GM12878 (cell line): Measurements from ENCODE around the gene ZNF860. TPM values are rescaled to one million over a fixed set of nuclear protein-coding genes. Genes with fewer than 3 reads are reported as not detected.

ENCODE experiments used
- ATAC-seq: fragments of 200-7000 bp; cut with Tn5 transposase; 3 replicates; pipeline ENCODE4 v1.9.1; 2020; ENCODE audit warnings: mild to moderate bottlenecking, moderate library complexity
- BruUV-seq: library from RNA; stranded (reverse); fragments of 400-500 nt; replicated peaks from 2 replicates; lab custom pipeline; 2021; lab: Mats Ljungman, UMichigan
- CTCF ChIA-PET: fragments of 300-600 bp; sonication (Branson Sonifier 250); formaldehyde crosslinking; extraction: SDS; loops from one replicate; lab custom pipeline; 2021; ENCODE audit warnings: inconsistent platforms; lab: Yijun Ruan, JAX
- POLR2A ChIA-PET: fragments of 350-600 bp; formaldehyde crosslinking; extraction: SDS; loops from one replicate; lab custom pipeline; 2021; ENCODE audit warnings: inconsistent platforms; lab: Charles Lee
- RAD21 ChIA-PET: fragments of 300-600 bp; sonication (Branson Sonifier 250); formaldehyde crosslinking; loops from one replicate; lab custom pipeline; 2023; ENCODE audit warnings: antibody characterized with exemption; ENCODE audit not compliant: unreplicated experiment; lab: Charles Lee
- SMC1A ChIA-PET: fragments of 300-600 bp; sonication (Branson Sonifier 250); formaldehyde crosslinking; loops from one replicate; lab custom pipeline; 2023; ENCODE audit not compliant: unreplicated experiment, uncharacterized antibody; lab: Charles Lee
- DNase-seq: peaks from one replicate; pipeline ENCODE4 v3.0.0-alpha.2; 2011; ENCODE audit warnings: low read depth, low spot score
- FAIRE-seq: peaks from 3 replicates; lab custom pipeline; 2011; peaks lifted over from hg19 to GRCh38; lab: Jason Lieb, UNC
- H2AFZ ChIP-seq: 2 replicates; pipeline ENCODE4 v1.6.0; 2011; ENCODE audit warnings: low read depth, low read length, control low read depth; ENCODE audit not compliant: control insufficient read depth
- H3K27ac ChIP-seq: 2 replicates; pipeline ENCODE4 v1.5.1; 2011; ENCODE audit warnings: control low read depth; ENCODE audit not compliant: control insufficient read depth, insufficient read depth
- H3K27me3 ChIP-seq, 2 experiments: replicated peaks in 1 of 2; 2 replicates each; pipeline versions ENCODE4 v1.6.0 to v1.6.1; 2011; ENCODE audit warnings: low read length in 1 of 2; ENCODE audit not compliant: control insufficient read depth in 2 of 2, insufficient read depth in 2 of 2
- H3K36me3 ChIP-seq, 2 experiments: 2 replicates each; pipeline ENCODE4 v1.5.1; 2011; ENCODE audit warnings: low read length in 1 of 2; ENCODE audit not compliant: control insufficient read depth in 2 of 2, insufficient read depth in 2 of 2
- H3K4me1 ChIP-seq: 2 replicates; pipeline ENCODE4 v1.6.1; 2011; ENCODE audit warnings: mild to moderate bottlenecking, low read length, moderate library complexity, mixed read lengths; ENCODE audit not compliant: control insufficient read depth, insufficient read depth
- H3K4me2 ChIP-seq: 2 replicates; pipeline ENCODE4 v1.6.0; 2011; ENCODE audit warnings: control low read depth; ENCODE audit not compliant: control insufficient read depth, insufficient read depth
- H3K4me3 ChIP-seq: fragments of 200-600 bp; sonication (generic); 2 replicates; pipeline ENCODE4 v1.5.1; 2016
- H3K79me2 ChIP-seq: 2 replicates; pipeline ENCODE4 v1.6.0; 2011; ENCODE audit warnings: low read length; ENCODE audit not compliant: control insufficient read depth, insufficient read depth
- H3K9ac ChIP-seq: 2 replicates; pipeline ENCODE4 v1.8.0; 2011; ENCODE audit warnings: low read length, control low read depth, mixed read lengths; ENCODE audit not compliant: control insufficient read depth, insufficient read depth
- H3K9me3 ChIP-seq: replicated peaks from 3 replicates; pipeline ENCODE4 v1.5.1; 2011; ENCODE audit warnings: mild to moderate bottlenecking, low read length; ENCODE audit not compliant: control insufficient read depth, insufficient read depth
- H4K20me1 ChIP-seq: 2 replicates; pipeline ENCODE4 v1.6.0; 2011; ENCODE audit not compliant: control insufficient read depth, insufficient read depth
- ATF7 ChIP-seq: fragments of 450-650 bp; IDR thresholded peaks from 2 replicates; pipeline ENCODE4 v1.6.1; 2016; ENCODE audit warnings: low read depth, mild to moderate bottlenecking
- BRCA1 ChIP-seq: IDR thresholded peaks from 2 replicates; pipeline ENCODE4 v1.6.1; 2011; ENCODE audit warnings: low read depth, low read length, improper control_type of control experiment
- CBX3 ChIP-seq: fragments of 200-600 bp; sonication (generic); IDR thresholded peaks from 2 replicates; pipeline ENCODE4 v1.6.1; 2016; ENCODE audit warnings: low read depth, borderline replicate concordance
- CHD4 ChIP-seq: fragments of 200-600 bp; sonication (generic); IDR thresholded peaks from 2 replicates; pipeline ENCODE4 v1.6.1; 2016; ENCODE audit warnings: mild to moderate bottlenecking
- DPF2 ChIP-seq: fragments of 450-650 bp; IDR thresholded peaks from 2 replicates; pipeline ENCODE4 v1.6.1; 2017; ENCODE audit warnings: mild to moderate bottlenecking
- E2F4 ChIP-seq: IDR thresholded peaks from 2 replicates; pipeline ENCODE4 v1.6.1; 2012; ENCODE audit warnings: low read depth, low read length, improper control_type of control experiment
- FOS ChIP-seq: IDR thresholded peaks from 3 replicates; pipeline ENCODE4 v1.6.1; 2011; ENCODE audit warnings: borderline replicate concordance; ENCODE audit not compliant: insufficient read length; ENCODE audit errors: extremely low read depth
- FOXM1 ChIP-seq: IDR thresholded peaks from 2 replicates; pipeline ENCODE4 v1.6.1; 2012; ENCODE audit warnings: low read depth, mild to moderate bottlenecking, inconsistent platforms, low read length, moderate library complexity
- HCFC1 ChIP-seq: fragments of 150-350 bp; IDR thresholded peaks from 2 replicates; pipeline ENCODE4 v1.6.1; 2014; ENCODE audit warnings: low read length
- IRF3 ChIP-seq: fragments of 450-650 bp; IDR thresholded peaks from 2 replicates; pipeline ENCODE4 v1.6.1; 2014; ENCODE audit warnings: mild to moderate bottlenecking
- MYB ChIP-seq: fragments of 150-350 bp; IDR thresholded peaks from 2 replicates; pipeline ENCODE4 v1.6.1; 2014; ENCODE audit warnings: mild to moderate bottlenecking, low read depth, low read length, borderline replicate concordance
- RB1 ChIP-seq: fragments of 450-650 bp; formaldehyde crosslinking; IDR thresholded peaks from 2 replicates; pipeline ENCODE4 v1.6.1; 2017; ENCODE audit warnings: mild to moderate bottlenecking, borderline replicate concordance
- RELB ChIP-seq: fragments of 450-650 bp; IDR thresholded peaks from 2 replicates; pipeline ENCODE4 v1.6.1; 2017; ENCODE audit warnings: low read depth, mild to moderate bottlenecking, moderate library complexity
- SRF ChIP-seq, 2 experiments: IDR thresholded peaks; 2 replicates each; pipeline ENCODE4 v1.6.1; 2011; ENCODE audit warnings: low read depth in 2 of 2, low read length in 2 of 2, mild to moderate bottlenecking in 1 of 2, moderate library complexity in 1 of 2
- ZNF274 ChIP-seq: IDR thresholded peaks from one replicate; pipeline ENCODE4 v1.8.0; 2011; ENCODE audit not compliant: insufficient read length, insufficient read depth
- WGBS: methylation state at CpG from one replicate; pipeline ENCODE4 v1.1.6; 2016; ENCODE audit warnings: low lambda C conversion rate; ENCODE audit not compliant: insufficient replicate concordance, insufficient coverage; ENCODE audit errors: missing lambda C conversion rate; 5-methylcytosine and 5-hydroxymethylcytosine counted together
- in situ Hi-C: fragments of 300-500 bp; cut with MboI; formaldehyde crosslinking; loops from 9 replicates; pipeline ENCODE4 v1.14.3; 2018; ENCODE audit warnings: mixed read lengths
- intact Hi-C: fragments of 100-400 bp; cut with micrococcal nuclease; formaldehyde crosslinking; loops from one replicate; pipeline ENCODE4 v1.14.2; 2022; ENCODE audit not compliant: unreplicated experiment
- polyA plus RNA-seq, 11 experiments: library from polyadenylated mRNA; depleted of rRNA in 4 of 11; unstranded in 6 of 11; stranded (reverse) in 5 of 11; fragments of >200 nt; fragmentation: Nextera tagmentation in 4 of 11; fragmentation: Illumina TruSeq in 1 of 11; extraction: Ambion mirVana in 4 of 11; extraction: Trizol in 1 of 11; gene quantifications; 1 replicate in 1 of 11; 2 replicates in 10 of 11; pipeline versions ENCODE4 v1.2.1 to v1.2.3, GENCODE V29; 2011 to 2016; ENCODE audit warnings: inconsistent platforms in 2 of 11, missing spikeins in 2 of 11, low read depth in 1 of 11
- total RNA-seq, 4 experiments: library from RNA; depleted of rRNA in 3 of 4; stranded (reverse); fragments of >200 nt in 3 of 4; fragmentation: Illumina TruSeq in 1 of 4; extraction: Trizol in 1 of 4; gene quantifications; 2 replicates each; pipeline versions ENCODE4 v1.2.1 to v1.2.3, GENCODE V29; 2013 to 2021
- TF ChIP-seq, protein P1 (sequence below): fragments of 450-650 bp; IDR thresholded peaks from 2 replicates; pipeline ENCODE4 v1.6.1; 2017; ENCODE audit warnings: mild to moderate bottlenecking, low read depth, inconsistent platforms; ENCODE audit not compliant: poor library complexity, severe bottlenecking
- TF ChIP-seq, protein P2 (sequence below): IDR thresholded peaks from 2 replicates; pipeline ENCODE4 v1.6.1; 2011; ENCODE audit warnings: mild to moderate bottlenecking, low read depth, low read length, moderate library complexity; ENCODE audit not compliant: insufficient replicate concordance

Gene ZNF860
- total and polyA plus RNA-seq, 10 of the 15 experiments (the other 5 are each of a cell fraction or from before 2014, with no cell fraction given), result not detected

DNA sequence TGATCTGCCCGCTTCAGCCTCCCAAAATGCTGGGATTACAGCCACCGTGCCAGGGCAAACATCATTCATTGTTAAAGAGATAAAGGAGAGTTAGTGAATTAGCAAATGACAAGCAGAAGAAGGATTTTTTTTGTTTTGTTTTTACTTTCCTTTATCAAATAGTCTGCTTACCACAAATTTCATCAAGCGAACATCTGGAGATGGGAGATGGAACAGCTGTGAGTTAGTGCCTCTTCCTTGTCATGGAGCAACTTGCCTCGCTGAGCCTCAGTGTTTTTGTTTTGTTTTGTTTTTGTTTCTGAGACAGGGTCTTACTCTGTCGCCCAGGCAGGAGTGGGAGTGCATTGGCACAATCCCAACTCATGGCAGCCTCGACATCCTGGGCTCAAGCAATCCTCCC lies 15.9 kb downstream of the ZNF860 start:
- ATAC-seq (no peak), FAIRE-seq (no peak), DNase-seq (no peak)
- Histone ChIP-seq H3K36me3 (no peaks in the 10 kb centered on the region), H2AFZ (no peak overlapping the region), H3K9ac (no peak overlapping the region), H4K20me1 (no peaks in the 10 kb centered on the region), H3K9me3 (no peaks in the 10 kb centered on the region; the same call in 2 of the 3 replicates), H3K4me3 (no peak overlapping the region), H3K4me1 (no peaks in the 10 kb centered on the region), H3K27ac (no peak overlapping the region), H3K4me2 (no peak overlapping the region), H3K79me2 (no peaks in the 10 kb centered on the region), H3K27me3 (no peaks in the 10 kb centered on the region)
- intact Hi-C loops (no loop called here), in situ Hi-C loops (no loop called here)
- TF ChIP-seq FOXM1, result no peak
- TF ChIP-seq RB1, result no peak
- no peak for TF ChIP-seq MYB
- TF ChIP-seq SRF (IDR thresholded peaks at IDR 0.05; ENCODE audit: low read depth in 2 of 2, low read length in 2 of 2), result no peak
- no peak for TF ChIP-seq HCFC1
- no peak for TF ChIP-seq IRF3
- TF ChIP-seq CHD4, result no peak
- TF ChIP-seq E2F4, result no peak
- TF ChIP-seq DPF2, result no peak
- TF ChIP-seq ATF7, result no peak
- TF ChIP-seq, protein P1, sequence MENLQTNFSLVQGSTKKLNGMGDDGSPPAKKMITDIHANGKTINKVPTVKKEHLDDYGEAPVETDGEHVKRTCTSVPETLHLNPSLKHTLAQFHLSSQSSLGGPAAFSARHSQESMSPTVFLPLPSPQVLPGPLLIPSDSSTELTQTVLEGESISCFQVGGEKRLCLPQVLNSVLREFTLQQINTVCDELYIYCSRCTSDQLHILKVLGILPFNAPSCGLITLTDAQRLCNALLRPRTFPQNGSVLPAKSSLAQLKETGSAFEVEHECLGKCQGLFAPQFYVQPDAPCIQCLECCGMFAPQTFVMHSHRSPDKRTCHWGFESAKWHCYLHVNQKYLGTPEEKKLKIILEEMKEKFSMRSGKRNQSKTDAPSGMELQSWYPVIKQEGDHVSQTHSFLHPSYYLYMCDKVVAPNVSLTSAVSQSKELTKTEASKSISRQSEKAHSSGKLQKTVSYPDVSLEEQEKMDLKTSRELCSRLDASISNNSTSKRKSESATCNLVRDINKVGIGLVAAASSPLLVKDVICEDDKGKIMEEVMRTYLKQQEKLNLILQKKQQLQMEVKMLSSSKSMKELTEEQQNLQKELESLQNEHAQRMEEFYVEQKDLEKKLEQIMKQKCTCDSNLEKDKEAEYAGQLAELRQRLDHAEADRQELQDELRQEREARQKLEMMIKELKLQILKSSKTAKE, result no peak
- no peak for TF ChIP-seq FOS
- no peak for TF ChIP-seq ZNF274
- no peak for TF ChIP-seq RELB
- TF ChIP-seq, protein P2, sequence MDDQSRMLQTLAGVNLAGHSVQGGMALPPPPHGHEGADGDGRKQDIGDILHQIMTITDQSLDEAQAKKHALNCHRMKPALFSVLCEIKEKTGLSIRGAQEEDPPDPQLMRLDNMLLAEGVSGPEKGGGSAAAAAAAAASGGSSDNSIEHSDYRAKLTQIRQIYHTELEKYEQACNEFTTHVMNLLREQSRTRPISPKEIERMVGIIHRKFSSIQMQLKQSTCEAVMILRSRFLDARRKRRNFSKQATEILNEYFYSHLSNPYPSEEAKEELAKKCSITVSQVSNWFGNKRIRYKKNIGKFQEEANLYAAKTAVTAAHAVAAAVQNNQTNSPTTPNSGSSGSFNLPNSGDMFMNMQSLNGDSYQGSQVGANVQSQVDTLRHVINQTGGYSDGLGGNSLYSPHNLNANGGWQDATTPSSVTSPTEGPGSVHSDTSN, result no peak
- no peak for TF ChIP-seq CBX3
- no peak for TF ChIP-seq BRCA1
- 75% methylated on average over 6 of the region's 6 CpGs for WGBS
- SMC1A ChIA-PET, result interaction anchor here (0.6 to 1.0 kb wide), 2 partner anchors 12 to 345 kb away, joined by 3 read pairs; no protein-coding TSS in a partner anchor
- POLR2A ChIA-PET, result no interaction called here
- CTCF ChIA-PET, result interaction anchor here (0.6 kb wide), 1 partner anchor 1063 kb away, joined by 3 read pairs; no protein-coding TSS in a partner anchor
- no TSS peak for BruUV-seq
- RAD21 ChIA-PET, result no interaction called here
